Lung (tissue), 12 donors: ENCODE measurements around the gene PACSIN3. TPM values are rescaled to one million over a fixed set of nuclear protein-coding genes. Genes with fewer than 3 reads are reported as not detected.

Experiments used
- ATAC-seq: fragments of 200-7000 bp; cut with Tn5 transposase; one replicate; pipeline ENCODE4 v1.9.1; 2020; ENCODE audit warnings: moderate number of reproducible peaks; ENCODE audit not compliant: insufficient read depth, low FRiP score
- DNase-seq, 3 donors: peaks; one replicate each; pipeline ENCODE4 v3.0.0-alpha.2; 2013 to 2017
- H3K27ac ChIP-seq, 2 donors: one replicate each; pipeline ENCODE4 v1.5.1; 2013; ENCODE audit warnings: mild to moderate bottlenecking in 2 of 2, moderate library complexity in 2 of 2, control low read depth in 1 of 2, inconsistent platforms in 1 of 2, low read depth in 1 of 2, low read length in 1 of 2
- H3K27me3 ChIP-seq, 3 donors: one replicate each; pipeline ENCODE4 v1.5.1; 2013; ENCODE audit warnings: low read length in 2 of 3; ENCODE audit not compliant: control insufficient read depth in 3 of 3, insufficient read depth in 3 of 3
- H3K36me3 ChIP-seq, 4 donors: one replicate each; pipeline ENCODE4 v1.5.1; 2013; ENCODE audit warnings: low read length in 4 of 4, mild to moderate bottlenecking in 1 of 4, moderate library complexity in 1 of 4; ENCODE audit not compliant: control insufficient read depth in 4 of 4, insufficient read depth in 4 of 4
- H3K4me1 ChIP-seq, 5 donors: one replicate each; pipeline ENCODE4 v1.5.1; 2013; ENCODE audit warnings: low read length in 5 of 5, mild to moderate bottlenecking in 2 of 5, moderate library complexity in 1 of 5; ENCODE audit not compliant: control insufficient read depth in 5 of 5, insufficient read depth in 5 of 5
- H3K4me3 ChIP-seq: one replicate; pipeline ENCODE4 v1.5.1; 2013; ENCODE audit warnings: mild to moderate bottlenecking, control low read depth, moderate library complexity
- H3K9ac ChIP-seq, 2 donors: one replicate each; pipeline ENCODE4 v1.5.1; 2013; ENCODE audit warnings: low read length in 2 of 2, control low read depth in 1 of 2; ENCODE audit not compliant: insufficient read depth in 1 of 2
- H3K9me3 ChIP-seq, 4 donors: one replicate each; pipeline ENCODE4 v1.5.1; 2013; ENCODE audit warnings: low read length in 3 of 4, mild to moderate bottlenecking in 1 of 4, moderate library complexity in 1 of 4; ENCODE audit not compliant: control insufficient read depth in 4 of 4, insufficient read depth in 3 of 4
- CTCF ChIP-seq: IDR thresholded peaks from 2 replicates; pipeline ENCODE4 v1.5.1; 2012; ENCODE audit warnings: mild to moderate bottlenecking; ENCODE audit errors: control extremely low read depth, extremely low read depth
- WGBS, 2 donors: extraction: QIAGEN DNeasy Blood & Tissue Kit; methylation state at CpG; one replicate each; pipeline ENCODE4 v1.1.7; 2013; 5-methylcytosine and 5-hydroxymethylcytosine counted together
- polyA plus RNA-seq, 2 donors: library from polyadenylated mRNA; stranded (reverse); fragments of 200-250 nt; gene quantifications; one replicate each; pipeline ENCODE4 v1.2.1, GENCODE V29; 2013
- total RNA-seq, 2 donors: library from RNA; depleted of rRNA in 1 of 2; stranded (reverse); fragments of >200 nt in 1 of 2; gene quantifications; one replicate each; pipeline ENCODE4 v1.2.1, GENCODE V29; 2014 to 2021
- donor health status: control.
- donor health status: control.
- donor health status: Bipolar disorder and iron deficiency.
- donor health status: healthy.
- donor health status: DM: yes; HTN: yes; CAD: no.

The PACSIN3 gene
- total and polyA plus RNA-seq, 4 donors = 20.6 to 53.3 (median 36.3) TPM

- no peak for TF ChIP-seq CTCF
- DNase-seq (no peak), ATAC-seq (no peak)
- Histone ChIP-seq H3K27me3 (no peaks in the 10 kb centered on the region), H3K27ac (no peak overlapping the region), H3K9me3 (no peaks in the 10 kb centered on the region), H3K36me3 (peaks cover 0 to 8% (median 0%) of the 10 kb centered on the region in 4 donors), H3K4me1 (peaks cover 0 to 25% (median 7%) of the 10 kb centered on the region in 5 donors), H3K4me3 (no peak overlapping the region), H3K9ac (no peak overlapping the region)
- WGBS, 2 donors = 87 to 94% methylated on average over 2 of the region's 2 CpGs
These were observed 39.0 kb downstream of the PACSIN3 start for GRCh38 chr11:47147250-47147649.

- Histone ChIP-seq H3K27ac (no peak overlapping the region), H3K4me1 (peaks cover 0 to 18% (median 4%) of the 10 kb centered on the region in 5 donors), H3K9ac (no peak overlapping the region), H3K9me3 (no peaks in the 10 kb centered on the region), H3K36me3 (peaks cover 0 to 8% (median 1%) of the 10 kb centered on the region in 4 donors), H3K27me3 (no peaks in the 10 kb centered on the region), H3K4me3 (no peak overlapping the region)
- 94 to 100% methylated on average over 3 of the region's 3 CpGs for WGBS, 2 donors
- no peak for TF ChIP-seq CTCF
- DNase-seq = no peak
- no peak for ATAC-seq
These were observed 41.7 kb downstream of the PACSIN3 start for GRCh38 chr11:47144541-47144940.

DNA sequence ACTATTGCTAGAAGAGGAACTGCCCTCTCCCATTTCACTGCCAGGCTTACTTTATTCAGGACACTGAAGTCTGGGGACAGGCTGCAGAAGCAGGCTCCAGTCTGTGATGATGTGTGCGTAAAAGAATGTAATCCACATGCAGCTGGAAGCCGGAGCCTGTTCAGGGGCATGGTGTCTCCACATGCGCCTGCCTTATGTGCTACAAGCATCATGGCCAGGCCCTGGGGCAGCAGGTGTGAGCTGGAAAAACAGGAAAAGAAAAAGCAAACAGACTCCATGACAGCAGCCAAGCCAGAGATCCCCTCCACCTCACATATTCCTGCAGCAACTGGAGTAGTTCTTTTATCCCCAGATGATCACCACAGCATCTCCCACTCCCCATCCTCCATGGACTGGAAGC is 42.9 kb downstream of the PACSIN3 start:
- ATAC-seq = no peak
- Histone ChIP-seq H3K9me3 (no peaks in the 10 kb centered on the region), H3K27me3 (no peaks in the 10 kb centered on the region), H3K27ac (peak overlapping the region in 1 of 2 donors; percentile 43), H3K9ac (no peak overlapping the region), H3K4me3 (no peak overlapping the region), H3K4me1 (peaks cover 0 to 9% (median 0%) of the 10 kb centered on the region in 5 donors), H3K36me3 (peaks cover 0 to 5% (median 5%) of the 10 kb centered on the region in 4 donors)
- TF ChIP-seq CTCF = no peak
- 70 to 75% methylated on average over 3 of the region's 3 CpGs for WGBS, 2 donors
- peak; percentile 40 to 84 (median 77) for DNase-seq

- DNase-seq (no peak), ATAC-seq (no peak)
- Histone ChIP-seq H3K4me1 (peaks cover 0 to 9% (median 0%) of the 10 kb centered on the region in 5 donors), H3K4me3 (no peak overlapping the region), H3K27ac (no peak overlapping the region), H3K36me3 (peaks cover 5 to 10% (median 7%) of the 10 kb centered on the region in 4 donors), H3K9ac (no peak overlapping the region), H3K9me3 (no peaks in the 10 kb centered on the region), H3K27me3 (no peaks in the 10 kb centered on the region)
- WGBS, 2 donors = 88 to 94% methylated on average over 4 of the region's 4 CpGs
- no peak for TF ChIP-seq CTCF
These were observed 46.4 kb downstream of the PACSIN3 start for GRCh38 chr11:47139878-47140277.
